Smooth muscle cell of bladder (primary cell): ENCODE measurements around the gene PNLIPRP2. TPM values are rescaled to one million over a fixed set of nuclear protein-coding genes. Genes with fewer than 3 reads are reported as not detected.

ENCODE experiments used
- total RNA-seq: library from RNA; depleted of rRNA; stranded (reverse); fragments of >200 nt; gene quantifications from 2 replicates; pipeline ENCODE4 v1.2.3, GENCODE V29; 2014

PNLIPRP2 gene
- not detected in 2 replicates for total RNA-seq

DNA sequence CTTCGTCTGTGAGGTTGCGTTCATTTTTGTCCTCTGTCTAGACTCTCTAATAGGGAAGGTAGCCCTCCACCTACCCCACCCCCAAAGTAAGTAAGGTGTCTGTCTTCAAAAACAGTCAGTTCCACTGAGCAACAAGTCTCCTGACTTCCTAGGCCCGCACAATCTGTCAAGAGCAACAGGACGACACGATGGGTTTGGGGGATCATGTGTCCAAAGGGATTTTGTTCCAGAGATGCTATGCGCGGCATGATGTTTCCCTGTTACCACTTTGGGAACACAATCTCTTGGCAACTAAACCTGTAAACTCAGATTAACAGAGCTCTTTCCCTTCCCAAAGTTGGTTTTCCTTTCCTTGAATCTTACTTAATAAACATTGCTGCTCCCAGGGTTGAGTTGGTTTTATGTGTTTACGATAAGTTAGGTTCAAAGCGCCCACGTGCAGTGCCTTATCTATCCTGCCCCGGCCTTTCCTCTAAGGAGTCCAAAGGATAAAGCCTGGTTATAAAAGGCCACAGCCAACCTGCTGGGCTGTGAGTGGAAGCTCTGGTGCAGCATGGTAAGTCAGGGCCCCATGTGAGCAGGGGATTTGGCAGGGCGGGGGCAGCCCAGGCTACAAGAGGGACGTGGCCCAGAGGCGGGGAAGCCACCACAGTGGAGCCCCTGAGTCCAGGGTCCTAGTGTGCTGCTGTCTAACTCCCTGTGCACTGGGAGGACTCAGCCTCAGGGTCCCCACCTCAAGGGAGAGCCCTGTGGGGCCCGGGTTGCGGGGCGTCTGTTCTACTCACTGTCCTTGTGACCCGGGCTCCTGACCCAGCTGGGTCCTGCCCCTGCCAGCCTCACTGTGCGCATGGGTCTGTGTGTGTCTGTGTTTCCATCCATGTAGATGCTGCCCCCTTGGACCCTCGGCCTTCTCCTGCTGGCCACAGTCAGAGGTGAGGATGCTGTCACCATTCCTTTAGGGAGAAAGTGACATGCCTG, at the start of gene PNLIPRP2:
Gene PNLIPRP2 (plus strand): TSS at position 531 of the 978 bp plus-strand sequence.

GRCh38 chr10:116590590-116591444, 29.9 kb upstream of the PNLIPRP2 start, which contains the start of gene PNLIPRP1:
PNLIPRP1 (plus strand) TSS chr10:116590959; CDS start chr10:116591130, 171 bp downstream.

Other genes starting within 250 kb of the PNLIPRP2 start
- 0.09 TPM in 1 of 2 replicates, not detected in the other for gene PNLIPRP3, start 193.1 kb upstream of the PNLIPRP2 start, total RNA-seq
- gene PNLIP, start 75.0 kb upstream of the PNLIPRP2 start, total RNA-seq, result not detected in 2 replicates
- not detected in 2 replicates for gene PNLIPRP1, start 30.0 kb upstream of the PNLIPRP2 start, total RNA-seq
- gene HSPA12A, start 121.6 kb downstream of the PNLIPRP2 start, total RNA-seq, result 11.7 and 12.1 TPM in 2 replicates
- 0.09 and 0.43 TPM in 2 replicates for gene ENO4, start 228.5 kb downstream of the PNLIPRP2 start, total RNA-seq